ENCODE data around the gene STARD7.

DNA sequence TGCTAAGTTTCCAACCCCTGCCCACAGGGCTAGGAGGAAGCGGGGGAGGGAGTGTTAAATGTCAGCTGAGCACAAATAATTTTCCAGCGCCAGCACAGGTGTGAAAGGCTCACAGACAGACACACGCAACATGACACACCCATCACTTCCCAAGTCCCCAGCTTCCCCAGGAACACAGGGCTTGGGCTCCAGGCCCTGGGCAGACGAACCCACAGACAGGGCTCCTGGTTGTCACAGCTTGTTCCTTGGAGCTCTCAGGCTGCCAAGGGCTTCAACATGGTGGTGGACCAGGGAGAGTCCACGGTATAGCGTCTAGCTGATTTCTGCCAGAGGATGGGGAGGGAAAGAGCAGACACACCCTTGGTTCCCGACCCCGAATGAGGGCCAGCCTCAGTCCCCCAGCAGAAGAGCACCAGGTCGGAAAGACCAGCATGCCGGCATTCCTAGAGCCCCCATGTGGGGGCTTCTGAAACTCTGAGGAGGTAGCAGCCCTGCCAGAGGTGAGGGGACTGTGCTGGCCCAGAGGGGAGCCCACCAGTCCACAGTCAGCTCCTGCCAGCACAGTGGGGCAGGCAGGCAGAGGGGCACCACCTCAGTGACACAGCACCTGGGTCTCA is 65.3 kb downstream of the STARD7 start:
- TF ChIP-seq, protein P1, sequence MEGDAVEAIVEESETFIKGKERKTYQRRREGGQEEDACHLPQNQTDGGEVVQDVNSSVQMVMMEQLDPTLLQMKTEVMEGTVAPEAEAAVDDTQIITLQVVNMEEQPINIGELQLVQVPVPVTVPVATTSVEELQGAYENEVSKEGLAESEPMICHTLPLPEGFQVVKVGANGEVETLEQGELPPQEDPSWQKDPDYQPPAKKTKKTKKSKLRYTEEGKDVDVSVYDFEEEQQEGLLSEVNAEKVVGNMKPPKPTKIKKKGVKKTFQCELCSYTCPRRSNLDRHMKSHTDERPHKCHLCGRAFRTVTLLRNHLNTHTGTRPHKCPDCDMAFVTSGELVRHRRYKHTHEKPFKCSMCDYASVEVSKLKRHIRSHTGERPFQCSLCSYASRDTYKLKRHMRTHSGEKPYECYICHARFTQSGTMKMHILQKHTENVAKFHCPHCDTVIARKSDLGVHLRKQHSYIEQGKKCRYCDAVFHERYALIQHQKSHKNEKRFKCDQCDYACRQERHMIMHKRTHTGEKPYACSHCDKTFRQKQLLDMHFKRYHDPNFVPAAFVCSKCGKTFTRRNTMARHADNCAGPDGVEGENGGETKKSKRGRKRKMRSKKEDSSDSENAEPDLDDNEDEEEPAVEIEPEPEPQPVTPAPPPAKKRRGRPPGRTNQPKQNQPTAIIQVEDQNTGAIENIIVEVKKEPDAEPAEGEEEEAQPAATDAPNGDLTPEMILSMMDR (IDR thresholded peaks at IDR 0.05): no peak
- no peak for TF ChIP-seq POLR2A (IDR thresholded peaks at IDR 0.05)

All from thyroid gland (tissue), 4 donors.